Esophagus squamous epithelium (tissue), 4 donors: ENCODE measurements around the gene LILRA6.

Experiments used
- POLR2A ChIP-seq, 4 donors: fragments of 450-650 bp; IDR thresholded peaks; one replicate each; pipeline ENCODE4 v1.6.1; 2017; ENCODE audit warnings: antibody characterized with exemption in 4 of 4, mild to moderate bottlenecking in 4 of 4, moderate library complexity in 3 of 4
- TF ChIP-seq, protein P1 (sequence below), 6 experiments: fragments of 450-650 bp in 4 of 6; fragments of 200-600 bp in 2 of 6; sonication (generic) in 2 of 6; IDR thresholded peaks; one replicate each; pipeline ENCODE4 v1.5.1; 2016 to 2019; ENCODE audit warnings: antibody characterized with exemption in 6 of 6, mild to moderate bottlenecking in 4 of 6, moderate library complexity in 4 of 6

DNA sequence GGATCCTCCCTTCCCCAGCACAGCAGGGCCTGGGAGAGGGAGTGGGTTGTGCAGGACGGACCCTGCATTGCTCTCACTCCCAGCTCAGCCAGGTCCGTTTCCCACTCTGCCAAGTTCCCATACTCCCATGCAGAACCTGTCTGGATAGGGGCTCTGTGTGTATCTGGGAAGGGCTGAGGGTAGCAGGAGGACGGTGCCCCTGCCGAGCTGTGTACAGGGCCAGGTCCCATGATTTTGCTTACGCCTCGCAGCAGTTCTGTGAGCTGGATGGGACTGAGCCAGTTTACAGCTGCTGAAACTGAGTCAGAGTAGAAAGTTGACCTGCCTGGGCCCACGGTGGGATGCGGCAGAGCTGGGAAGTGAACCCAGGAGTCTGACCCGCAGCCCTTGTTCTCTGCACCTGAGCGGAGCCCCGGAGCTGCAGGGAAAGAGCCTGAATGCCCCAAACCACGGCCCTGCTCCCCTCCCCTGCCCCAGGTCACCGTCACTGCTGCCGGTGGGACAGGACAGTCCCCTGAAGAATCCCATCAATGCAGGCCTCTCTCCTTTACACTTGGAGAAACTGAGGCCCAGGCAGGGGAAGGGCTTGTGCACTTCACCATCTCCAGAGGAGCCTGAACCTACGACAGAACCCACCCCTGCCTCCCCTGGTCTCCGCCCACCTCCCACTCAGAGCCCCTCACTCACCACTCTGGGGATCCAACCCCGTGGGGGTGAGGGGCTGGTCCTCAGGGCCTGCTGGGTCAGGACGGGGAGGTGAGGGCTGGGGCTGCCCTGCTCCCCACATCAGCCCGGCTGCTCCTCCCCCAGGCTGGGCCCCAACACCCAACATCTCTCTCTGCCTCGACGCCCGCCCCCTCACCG is 11.0 kb upstream of the LILRA6 start:
- TF ChIP-seq, protein P1, sequence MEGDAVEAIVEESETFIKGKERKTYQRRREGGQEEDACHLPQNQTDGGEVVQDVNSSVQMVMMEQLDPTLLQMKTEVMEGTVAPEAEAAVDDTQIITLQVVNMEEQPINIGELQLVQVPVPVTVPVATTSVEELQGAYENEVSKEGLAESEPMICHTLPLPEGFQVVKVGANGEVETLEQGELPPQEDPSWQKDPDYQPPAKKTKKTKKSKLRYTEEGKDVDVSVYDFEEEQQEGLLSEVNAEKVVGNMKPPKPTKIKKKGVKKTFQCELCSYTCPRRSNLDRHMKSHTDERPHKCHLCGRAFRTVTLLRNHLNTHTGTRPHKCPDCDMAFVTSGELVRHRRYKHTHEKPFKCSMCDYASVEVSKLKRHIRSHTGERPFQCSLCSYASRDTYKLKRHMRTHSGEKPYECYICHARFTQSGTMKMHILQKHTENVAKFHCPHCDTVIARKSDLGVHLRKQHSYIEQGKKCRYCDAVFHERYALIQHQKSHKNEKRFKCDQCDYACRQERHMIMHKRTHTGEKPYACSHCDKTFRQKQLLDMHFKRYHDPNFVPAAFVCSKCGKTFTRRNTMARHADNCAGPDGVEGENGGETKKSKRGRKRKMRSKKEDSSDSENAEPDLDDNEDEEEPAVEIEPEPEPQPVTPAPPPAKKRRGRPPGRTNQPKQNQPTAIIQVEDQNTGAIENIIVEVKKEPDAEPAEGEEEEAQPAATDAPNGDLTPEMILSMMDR (IDR thresholded peaks at IDR 0.05) = no peak
- TF ChIP-seq POLR2A (IDR thresholded peaks at IDR 0.05) = no peak
